Measurements from ENCODE around the gene UBL4B.

GRCh38 chr1:110067479-110067892 lies 44.8 kb upstream of the UBL4B start:
- TF ChIP-seq CTCF (IDR thresholded peaks at IDR 0.05) = no peak
- no peak for TF ChIP-seq POLR2A (IDR thresholded peaks at IDR 0.05)
